ENCODE data around the gene FBXL7. TPM values are rescaled to one million over a fixed set of nuclear protein-coding genes. Genes with fewer than 3 reads are reported as not detected.

FBXL7 gene
- total RNA-seq, 1 donor from 2014 or later: 70.7 TPM

GRCh38 chr5:15957124-15957523 lies 457.1 kb downstream of the FBXL7 start:
- Mint-ChIP-seq H3K36me3 (peaks cover 20% of the 10 kb centered on the region), H3K27ac (no peak overlapping the region), H3K4me1 (peaks cover 11% of the 10 kb centered on the region), H3K4me3 (no peak overlapping the region), H3K9me3 (peaks cover 3% of the 10 kb centered on the region), H3K27me3 (ENCODE audit: low read depth) (no peaks in the 10 kb centered on the region)
- TF ChIP-seq CTCF (IDR thresholded peaks at IDR 0.05; ENCODE audit: unreplicated experiment): no peak
- no peak for DNase-seq (ENCODE audit: low spot score in 2 of 2, unreplicated experiment in 2 of 2)

DNA sequence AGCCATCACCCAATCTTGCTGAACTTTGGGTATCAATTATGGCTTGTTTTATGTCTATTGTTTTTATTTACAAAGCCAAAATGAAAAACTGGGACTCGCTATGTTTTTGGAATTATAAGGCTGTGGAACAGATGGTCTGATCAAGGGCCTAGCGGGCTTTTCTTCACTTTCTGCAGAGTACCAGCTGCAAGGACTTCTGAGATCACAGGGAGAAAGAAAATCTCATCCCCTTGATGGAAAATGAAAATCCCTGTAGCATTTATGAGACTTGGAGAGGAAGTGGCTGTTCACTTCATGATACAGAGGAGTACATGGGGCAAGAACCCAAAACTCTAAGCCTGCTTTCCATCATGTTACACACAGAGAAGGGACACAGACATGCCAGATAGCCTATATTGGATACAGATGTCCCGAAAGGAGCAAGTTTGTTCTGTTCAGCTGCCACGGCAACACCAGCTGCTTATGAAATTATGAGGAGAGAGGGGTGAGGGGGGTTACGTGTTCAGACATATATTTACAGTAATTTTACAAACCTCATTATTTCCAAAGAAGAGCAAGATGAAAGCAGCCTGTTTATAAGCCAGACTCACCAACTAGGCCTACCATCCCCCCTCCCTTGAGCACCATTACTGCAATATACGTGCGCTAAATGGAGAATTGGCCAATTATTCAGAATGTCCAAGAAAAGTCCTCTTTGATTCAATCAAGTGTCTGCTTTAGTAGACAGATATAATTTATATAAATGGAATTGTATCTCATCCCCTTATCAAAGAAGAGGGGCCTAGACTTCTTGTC lies 459.6 kb downstream of the FBXL7 start:
- no peak for DNase-seq (ENCODE audit: low spot score in 2 of 2, unreplicated experiment in 2 of 2)
- peaks cover 13% of the 10 kb centered on the region for H3K4me1 Mint-ChIP-seq
- peak overlapping the region; percentile 32 for H3K27ac Mint-ChIP-seq
- TF ChIP-seq CTCF (IDR thresholded peaks at IDR 0.05; ENCODE audit: unreplicated experiment): no peak
- H3K9me3 Mint-ChIP-seq: peaks cover 6% of the 10 kb centered on the region
- H3K36me3 Mint-ChIP-seq: peaks cover 7% of the 10 kb centered on the region
- no peaks in the 10 kb centered on the region for H3K27me3 Mint-ChIP-seq (ENCODE audit: low read depth)
- H3K4me3 Mint-ChIP-seq: no peak overlapping the region

DNA sequence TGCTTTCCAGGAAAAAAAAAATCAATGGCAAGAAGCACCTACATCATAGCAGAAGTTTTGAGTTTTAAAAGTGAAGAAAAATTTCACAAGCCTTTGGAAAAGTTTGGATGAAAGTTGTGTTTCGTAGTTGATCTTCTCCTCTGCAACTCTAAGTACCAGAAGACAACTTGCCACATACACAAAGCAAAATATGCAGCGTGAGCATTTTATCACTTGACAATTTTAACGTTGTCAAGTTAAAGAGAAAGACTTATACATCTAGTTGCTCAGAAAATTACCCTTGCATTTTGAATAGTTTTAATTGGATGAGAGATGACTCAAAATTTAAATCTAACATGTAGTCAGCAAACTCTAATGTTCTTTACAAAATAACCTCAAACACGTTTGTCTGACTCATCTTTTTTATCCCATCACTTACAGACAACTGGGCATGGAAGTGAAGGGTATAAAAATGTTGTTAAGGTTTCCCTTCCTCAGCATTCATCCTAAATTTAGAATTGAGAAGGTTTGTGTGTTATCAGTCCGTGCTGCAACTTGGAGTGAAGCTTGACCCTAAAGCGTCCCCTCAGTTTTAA lies 466.2 kb downstream of the FBXL7 start:
- TF ChIP-seq CTCF (IDR thresholded peaks at IDR 0.05; ENCODE audit: unreplicated experiment): no peak
- peaks cover 2% of the 10 kb centered on the region for H3K36me3 Mint-ChIP-seq
- DNase-seq (ENCODE audit: low spot score in 2 of 2, unreplicated experiment in 2 of 2): no peak
- peaks cover 4% of the 10 kb centered on the region for H3K9me3 Mint-ChIP-seq
- H3K27me3 Mint-ChIP-seq (ENCODE audit: low read depth): no peaks in the 10 kb centered on the region
- H3K4me3 Mint-ChIP-seq: no peak overlapping the region
- no peak overlapping the region for H3K27ac Mint-ChIP-seq
- H3K4me1 Mint-ChIP-seq: peaks cover 4% of the 10 kb centered on the region

GRCh38 chr5:15966651-15967050 lies 466.7 kb downstream of the FBXL7 start:
- no peak overlapping the region for H3K4me3 Mint-ChIP-seq
- no peaks in the 10 kb centered on the region for H3K27me3 Mint-ChIP-seq (ENCODE audit: low read depth)
- H3K27ac Mint-ChIP-seq: no peak overlapping the region
- H3K9me3 Mint-ChIP-seq: peaks cover 4% of the 10 kb centered on the region
- peaks cover 2% of the 10 kb centered on the region for H3K36me3 Mint-ChIP-seq
- no peak for DNase-seq (ENCODE audit: low spot score in 2 of 2, unreplicated experiment in 2 of 2)
- TF ChIP-seq CTCF (IDR thresholded peaks at IDR 0.05; ENCODE audit: unreplicated experiment): no peak
- peaks cover 4% of the 10 kb centered on the region for H3K4me1 Mint-ChIP-seq

DNA sequence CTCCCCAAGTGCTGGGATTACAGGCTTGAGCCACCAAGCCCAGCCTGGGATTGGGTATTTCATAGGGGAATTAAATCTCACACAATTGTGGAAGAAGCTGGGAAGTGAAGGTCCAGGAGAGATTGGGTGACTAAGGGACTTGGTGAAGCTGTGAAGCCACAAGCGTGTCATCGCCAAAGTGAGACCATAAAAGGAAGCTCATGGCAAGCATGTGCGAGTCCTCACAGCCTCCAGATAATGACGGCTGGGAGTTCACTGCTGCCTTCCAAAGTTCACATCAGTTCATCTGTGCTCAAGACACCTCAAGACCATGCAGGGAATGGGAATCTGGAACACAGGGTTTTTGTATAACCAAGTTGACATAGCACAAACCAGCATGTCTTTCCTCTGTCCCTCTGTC lies 469.0 kb downstream of the FBXL7 start:
- no peak overlapping the region for H3K27ac Mint-ChIP-seq
- H3K4me3 Mint-ChIP-seq: no peak overlapping the region
- no peaks in the 10 kb centered on the region for H3K4me1 Mint-ChIP-seq
- H3K27me3 Mint-ChIP-seq (ENCODE audit: low read depth): no peaks in the 10 kb centered on the region
- TF ChIP-seq CTCF (IDR thresholded peaks at IDR 0.05; ENCODE audit: unreplicated experiment): no peak
- H3K9me3 Mint-ChIP-seq: peaks cover 3% of the 10 kb centered on the region
- peaks cover 2% of the 10 kb centered on the region for H3K36me3 Mint-ChIP-seq
- DNase-seq (ENCODE audit: low spot score in 2 of 2, unreplicated experiment in 2 of 2): no peak

Measured in mesothelial cell of epicardium (in vitro differentiated cells).